Upper lobe of left lung (tissue), 6 donors: ENCODE results near the gene ZNF74. TPM values are rescaled to one million over a fixed set of nuclear protein-coding genes. Genes with fewer than 3 reads are reported as not detected.
A peak's percentile ranks its signal among the peaks of the same experiment; 100 is the strongest.

ENCODE experiments used
- ATAC-seq, 2 donors: fragments of 200-7000 bp; cut with Tn5 transposase; one replicate each; pipeline ENCODE4 v1.9.1; 2022; ENCODE audit warnings: mild to moderate bottlenecking in 2 of 2, moderate library complexity in 2 of 2; ENCODE audit not compliant: low FRiP score in 2 of 2
- DNase-seq, 2 donors: peaks; one replicate each; pipeline ENCODE4 v3.0.0-alpha.2; 2019 to 2020
- H3K27ac ChIP-seq, 4 donors: fragments of 200-600 bp; sonication (generic); one replicate each; pipeline ENCODE4 v1.5.1; 2016 to 2019
- H3K27me3 ChIP-seq, 4 donors: fragments of 200-600 bp; sonication (generic); one replicate each; pipeline ENCODE4 v1.5.1; 2017 to 2019
- H3K36me3 ChIP-seq, 4 donors: fragments of 200-600 bp; sonication (generic); one replicate each; pipeline ENCODE4 v1.5.1; 2016 to 2019
- H3K4me1 ChIP-seq, 4 donors: fragments of 200-600 bp; sonication (generic); one replicate each; pipeline ENCODE4 v1.5.1; 2018 to 2019
- H3K4me3 ChIP-seq, 4 donors: fragments of 200-600 bp; sonication (generic); one replicate each; pipeline ENCODE4 v1.5.1; 2017 to 2019; ENCODE audit warnings: mild to moderate bottlenecking in 2 of 4, moderate library complexity in 1 of 4
- H3K9me3 ChIP-seq, 4 donors: fragments of 200-600 bp; sonication (generic); one replicate each; pipeline ENCODE4 v1.5.1; 2018 to 2019
- CTCF ChIP-seq, 6 experiments: fragments of 450-650 bp in 4 of 6; fragments of 200-600 bp in 2 of 6; sonication (generic) in 2 of 6; IDR thresholded peaks; one replicate each; pipeline ENCODE4 v1.5.1; 2016 to 2019; ENCODE audit warnings: antibody characterized with exemption in 6 of 6
- EP300 ChIP-seq, 4 donors: sonication (generic); formaldehyde crosslinking; IDR thresholded peaks; one replicate each; pipeline ENCODE4 v1.5.1; 2017; ENCODE audit warnings: antibody characterized with exemption in 4 of 4, control low read depth in 2 of 4
- POLR2A ChIP-seq, 4 donors: fragments of 450-650 bp; IDR thresholded peaks; one replicate each; pipeline ENCODE4 v1.5.1; 2016 to 2017; ENCODE audit warnings: antibody characterized with exemption in 4 of 4, mild to moderate bottlenecking in 2 of 4
- POLR2AphosphoS5 ChIP-seq, 2 donors: sonication (generic); formaldehyde crosslinking; IDR thresholded peaks; one replicate each; pipeline ENCODE4 v1.5.1; 2017; ENCODE audit warnings: antibody characterized with exemption in 2 of 2
- WGBS, 2 donors: methylation state at CpG; one replicate each; pipeline ENCODE4 v1.1.5; 2017 to 2018; 5-methylcytosine and 5-hydroxymethylcytosine counted together
- total RNA-seq, 6 donors: library from RNA; depleted of rRNA in 4 of 6; stranded (reverse); fragments of >200 nt in 4 of 6; gene quantifications; one replicate each; pipeline versions ENCODE4 v1.1.0 to v1.2.1, GENCODE V29; 2016 to 2021
- donor health status: DM: no; HTN: no; CAD: no; lungs with moderate emphysema.
- donor health status: DM: no; HTN: yes; CAD: no; lungs with severe emphysema.

Gene ZNF74
- total RNA-seq, 6 donors from 2014 or later = 8.9 to 26.2 (median 12.7) TPM

- Histone ChIP-seq H3K27ac (no peak overlapping the region), H3K36me3 (peaks cover 5 to 45% (median 25%) of the 10 kb centered on the region in 4 donors), H3K9me3 (no peaks in the 10 kb centered on the region), H3K4me1 (peaks cover 0 to 8% (median 0%) of the 10 kb centered on the region in 4 donors), H3K4me3 (no peak overlapping the region), H3K27me3 (no peaks in the 10 kb centered on the region)
- 91 to 96% methylated on average over 18 of the region's 18 CpGs for WGBS, 2 donors
- DNase-seq (no peak), ATAC-seq (no peak)
- TF ChIP-seq EP300 (IDR thresholded peaks at IDR 0.05) (no peak), POLR2A (IDR thresholded peaks at IDR 0.05) (no peak), CTCF (IDR thresholded peaks at IDR 0.05) (no peak), POLR2AphosphoS5 (IDR thresholded peaks at IDR 0.05) (no peak)
Measured at GRCh38 chr22:20404881-20405280, 10.9 kb downstream of the ZNF74 start.

DNA sequence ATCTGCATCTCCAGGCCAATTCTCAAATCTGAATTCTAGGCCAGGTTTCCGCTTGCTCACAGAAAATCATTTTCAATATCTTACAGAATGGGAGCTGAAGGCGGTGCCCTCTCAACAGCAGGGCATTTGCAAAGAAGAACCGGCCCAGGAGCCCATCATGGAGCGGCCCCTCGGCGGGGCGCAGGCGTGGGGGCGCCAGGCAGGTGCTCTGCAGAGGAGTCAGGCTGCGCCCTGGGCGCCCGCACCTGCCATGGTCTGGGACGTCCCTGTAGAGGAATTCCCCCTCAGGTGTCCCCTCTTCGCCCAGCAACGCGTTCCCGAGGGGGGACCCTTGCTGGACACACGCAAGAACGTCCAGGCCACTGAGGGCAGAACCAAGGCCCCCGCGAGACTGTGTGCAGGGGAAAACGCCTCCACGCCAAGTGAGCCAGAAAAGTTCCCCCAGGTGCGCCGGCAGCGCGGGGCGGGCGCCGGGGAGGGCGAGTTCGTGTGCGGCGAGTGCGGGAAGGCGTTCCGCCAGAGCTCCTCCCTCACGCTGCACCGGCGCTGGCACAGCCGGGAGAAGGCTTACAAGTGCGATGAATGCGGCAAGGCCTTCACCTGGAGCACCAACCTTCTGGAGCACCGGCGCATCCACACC lies 11.5 kb downstream of the ZNF74 start:
- Histone ChIP-seq H3K27ac (no peak overlapping the region), H3K4me3 (no peak overlapping the region), H3K9me3 (no peaks in the 10 kb centered on the region), H3K27me3 (no peaks in the 10 kb centered on the region), H3K36me3 (peaks cover 5 to 45% (median 25%) of the 10 kb centered on the region in 4 donors), H3K4me1 (peaks cover 0 to 2% (median 0%) of the 10 kb centered on the region in 4 donors)
- TF ChIP-seq EP300 (IDR thresholded peaks at IDR 0.05) (no peak), POLR2AphosphoS5 (IDR thresholded peaks at IDR 0.05) (no peak), CTCF (IDR thresholded peaks at IDR 0.05) (no peak), POLR2A (IDR thresholded peaks at IDR 0.05) (no peak)
- DNase-seq = peak in 1 of 2 donors; percentile 81
- ATAC-seq = no peak
- WGBS, 2 donors = 96 to 97% methylated on average over 25 to 39 of the region's 45 CpGs

- Histone ChIP-seq H3K4me3 (no peak overlapping the region), H3K4me1 (no peaks in the 10 kb centered on the region), H3K9me3 (no peaks in the 10 kb centered on the region), H3K36me3 (peaks cover 5 to 39% (median 25%) of the 10 kb centered on the region in 4 donors), H3K27me3 (no peaks in the 10 kb centered on the region), H3K27ac (no peak overlapping the region)
- TF ChIP-seq EP300 (IDR thresholded peaks at IDR 0.05) = no peak
- no peak for TF ChIP-seq POLR2AphosphoS5 (IDR thresholded peaks at IDR 0.05)
- TF ChIP-seq POLR2A (IDR thresholded peaks at IDR 0.05) = no peak
- no peak for TF ChIP-seq CTCF (IDR thresholded peaks at IDR 0.05)
- WGBS, 2 donors = 96 to 97% methylated on average over 40 to 62 of the region's 62 CpGs
- ATAC-seq = no peak
- peak in 1 of 2 donors; percentile 81 for DNase-seq
Measured at GRCh38 chr22:20405931-20406685, 12.2 kb downstream of the ZNF74 start.

GRCh38 chr22:20406686-20407408 lies 12.9 kb downstream of the ZNF74 start:
- no peaks in the 10 kb centered on the region for H3K9me3 ChIP-seq
- no peaks in the 10 kb centered on the region for H3K27me3 ChIP-seq
- no peak overlapping the region for H3K27ac ChIP-seq
- TF ChIP-seq POLR2A (IDR thresholded peaks at IDR 0.05) = no peak
- TF ChIP-seq POLR2AphosphoS5 (IDR thresholded peaks at IDR 0.05) = no peak
- TF ChIP-seq EP300 (IDR thresholded peaks at IDR 0.05) = no peak
- TF ChIP-seq CTCF (IDR thresholded peaks at IDR 0.05) = no peak
- peak in 1 of 2 donors; percentile 14 for DNase-seq
- H3K4me3 ChIP-seq = no peak overlapping the region
- H3K36me3 ChIP-seq = peaks cover 5 to 37% (median 24%) of the 10 kb centered on the region in 4 donors
- 94 to 95% methylated on average over 8 to 13 of the region's 13 CpGs for WGBS, 2 donors
- no peaks in the 10 kb centered on the region for H3K4me1 ChIP-seq
- ATAC-seq = no peak
